Esophagus muscularis mucosa (tissue), 3 donors: ENCODE data around the gene F10.

ENCODE experiments used
- CTCF ChIP-seq, 3 experiments: fragments of 200-600 bp in 2 of 3; fragments of 450-650 bp in 1 of 3; sonication (generic) in 2 of 3; IDR thresholded peaks; one replicate each; pipeline ENCODE4 v1.5.1; 2017 to 2019; ENCODE audit warnings: antibody characterized with exemption in 3 of 3, mild to moderate bottlenecking in 2 of 3, moderate library complexity in 1 of 3
- POLR2A ChIP-seq: fragments of 450-650 bp; IDR thresholded peaks from one replicate; pipeline ENCODE4 v1.6.1; 2017; ENCODE audit warnings: antibody characterized with exemption, moderate library complexity, mild to moderate bottlenecking, low read depth

GRCh38 chr13:113077566-113077952 is 45.0 kb upstream of the F10 start:
- no peak for TF ChIP-seq CTCF (IDR thresholded peaks at IDR 0.05)
- TF ChIP-seq POLR2A: no peak
